GM18526 (cell line): ENCODE results near the gene ADM5.

ENCODE experiments used
- POLR2A ChIP-seq: IDR thresholded peaks from 3 replicates; pipeline ENCODE4 v1.6.1; 2011; ENCODE audit not compliant: insufficient read length; ENCODE audit errors: extremely low read depth

Gene ADM5, protein sequence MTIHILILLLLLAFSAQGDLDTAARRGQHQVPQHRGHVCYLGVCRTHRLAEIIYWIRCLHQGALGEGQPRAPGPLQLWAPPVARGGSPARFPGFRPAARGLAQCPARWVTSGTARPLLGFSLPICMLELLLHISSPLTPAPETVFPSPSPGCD

DNA sequence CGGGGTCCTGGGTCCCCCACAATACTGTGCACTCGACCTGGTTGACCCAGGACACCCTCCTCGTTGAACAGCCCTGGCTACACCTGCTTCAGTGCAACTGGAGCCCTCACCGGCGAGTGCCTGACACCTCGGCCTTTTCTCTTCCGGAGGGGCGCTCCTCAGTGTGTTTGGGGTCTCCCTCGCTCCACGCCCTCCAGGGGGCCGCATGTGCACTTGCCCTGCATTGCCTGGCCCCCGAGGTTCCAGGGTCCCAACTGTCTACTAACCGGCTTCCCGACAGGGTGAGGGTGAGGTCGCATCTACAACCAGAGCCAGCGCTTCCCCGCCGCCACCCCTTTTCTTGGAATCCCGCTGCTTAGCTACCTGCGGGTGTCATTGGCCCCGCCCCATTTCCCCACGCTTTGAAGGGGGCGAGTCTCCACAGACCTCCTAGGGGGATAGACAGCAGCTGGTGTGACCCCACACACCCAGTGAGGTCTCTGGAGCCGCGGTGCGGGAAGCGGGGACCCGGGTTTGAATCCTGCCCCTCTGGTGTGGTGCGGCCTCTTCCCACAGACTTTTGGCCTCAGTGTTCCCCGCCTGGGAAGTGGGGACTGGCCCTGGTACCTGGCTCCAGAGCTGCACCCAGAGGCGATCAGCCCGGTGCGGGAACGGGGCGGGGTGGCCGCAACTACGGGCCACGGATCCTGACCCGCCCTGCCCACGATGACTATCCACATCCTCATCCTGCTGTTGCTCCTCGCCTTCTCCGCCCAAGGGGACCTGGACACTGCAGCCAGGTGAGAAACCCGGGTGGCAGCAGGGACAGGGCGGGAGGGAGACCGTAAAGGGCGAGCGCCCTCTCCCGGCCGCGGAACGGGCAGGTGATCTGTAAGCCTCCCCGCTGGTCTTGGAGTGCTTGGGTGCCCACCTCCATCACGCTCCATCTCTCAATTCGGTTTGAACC is at the start of gene ADM5:
Gene ADM5 (plus strand): TSS at position 462 of the 946 bp plus-strand sequence. CDS start 244 bp downstream, at position 706.
- TF ChIP-seq POLR2A, result no peak

DNA sequence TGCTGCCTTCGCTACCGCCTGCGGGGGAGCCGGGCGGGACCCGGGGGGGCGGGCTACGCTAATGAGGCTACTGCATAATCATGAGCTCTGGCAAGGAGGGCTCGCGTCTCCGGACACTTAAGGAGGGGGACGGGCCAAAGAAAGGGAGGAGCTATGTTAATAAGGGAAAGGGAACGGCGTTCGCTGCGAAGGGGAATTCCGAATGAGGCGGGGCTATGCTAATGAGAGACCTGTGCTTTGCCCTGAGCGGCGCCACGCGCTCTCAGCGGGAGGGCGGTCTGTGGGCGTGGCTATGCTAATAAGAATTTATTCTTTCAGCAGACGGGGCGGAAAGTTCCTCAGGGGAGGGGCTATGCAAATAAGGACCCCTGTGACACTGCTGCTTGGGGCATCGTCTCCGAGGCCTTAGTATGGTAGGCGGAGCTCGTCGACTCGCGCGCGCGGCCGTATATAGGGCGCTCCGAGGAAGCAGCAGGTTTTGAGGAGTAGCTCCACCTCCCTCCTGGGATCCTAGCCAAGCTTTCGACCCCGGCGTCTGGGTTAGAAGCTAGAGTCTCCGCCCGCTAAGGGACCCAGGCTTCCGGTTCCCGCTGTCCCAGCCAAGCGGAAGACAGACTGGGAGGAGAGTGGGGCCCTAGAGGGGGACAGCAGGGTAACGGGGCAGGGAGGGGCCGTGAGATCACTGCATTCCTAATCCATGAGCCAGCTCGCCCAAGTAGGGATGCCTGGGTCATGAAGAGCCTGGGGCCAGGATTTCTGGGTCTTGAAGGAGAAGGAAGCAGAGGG is 49.1 kb upstream of the ADM5 start, which contains the start of gene RRAS:
Gene RRAS (minus strand): TSS at position 31 of the 786 bp plus-strand sequence. CDS start 45 bp downstream, outside the sequence.
- peak; percentile 84 for TF ChIP-seq POLR2A

DNA sequence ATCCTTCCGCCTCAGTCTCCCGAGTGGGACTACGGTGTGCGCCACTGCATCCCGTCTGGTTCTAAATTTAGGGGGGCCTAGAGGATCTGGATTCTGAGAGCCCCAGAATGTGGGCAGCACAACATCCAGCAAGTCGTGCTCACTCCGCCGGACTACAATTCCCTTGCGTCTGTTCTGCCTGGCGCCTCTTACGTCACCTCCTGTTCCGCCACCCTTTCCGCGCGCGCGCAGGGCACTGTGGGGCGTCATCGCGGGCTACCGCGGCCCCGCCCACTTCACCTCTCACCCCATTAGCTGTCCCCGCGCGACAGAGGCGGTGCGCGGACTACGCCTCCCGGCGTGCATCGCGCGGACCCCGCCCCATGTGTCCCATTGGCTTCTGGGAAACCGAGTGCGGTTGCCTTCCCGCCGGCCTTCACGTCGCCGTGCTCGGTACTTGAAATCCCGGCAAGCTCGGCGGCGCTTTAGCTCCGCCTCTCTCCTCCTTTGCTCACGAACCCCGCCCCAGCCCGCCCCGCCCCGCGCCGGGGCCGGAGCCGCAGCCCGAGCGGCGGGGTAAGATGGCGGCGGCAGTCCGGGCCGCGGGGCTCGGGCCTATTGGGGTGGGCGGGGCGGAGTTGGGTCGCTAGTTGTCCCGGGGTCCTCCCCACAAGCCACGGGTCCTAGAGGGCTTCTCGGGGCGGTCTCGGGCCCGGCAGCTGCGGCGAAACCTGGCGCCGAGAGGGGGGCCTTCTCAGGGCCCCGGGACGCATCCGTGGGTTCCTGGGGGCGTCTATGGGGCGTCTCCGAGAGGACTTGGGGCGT is 47.5 kb upstream of the ADM5 start, which contains the start of gene SCAF1:
Gene SCAF1 (plus strand): TSS at position 522 of the 804 bp plus-strand sequence. CDS start 2,818 bp downstream, outside the sequence.
- peak; percentile 42 for TF ChIP-seq POLR2A

DNA sequence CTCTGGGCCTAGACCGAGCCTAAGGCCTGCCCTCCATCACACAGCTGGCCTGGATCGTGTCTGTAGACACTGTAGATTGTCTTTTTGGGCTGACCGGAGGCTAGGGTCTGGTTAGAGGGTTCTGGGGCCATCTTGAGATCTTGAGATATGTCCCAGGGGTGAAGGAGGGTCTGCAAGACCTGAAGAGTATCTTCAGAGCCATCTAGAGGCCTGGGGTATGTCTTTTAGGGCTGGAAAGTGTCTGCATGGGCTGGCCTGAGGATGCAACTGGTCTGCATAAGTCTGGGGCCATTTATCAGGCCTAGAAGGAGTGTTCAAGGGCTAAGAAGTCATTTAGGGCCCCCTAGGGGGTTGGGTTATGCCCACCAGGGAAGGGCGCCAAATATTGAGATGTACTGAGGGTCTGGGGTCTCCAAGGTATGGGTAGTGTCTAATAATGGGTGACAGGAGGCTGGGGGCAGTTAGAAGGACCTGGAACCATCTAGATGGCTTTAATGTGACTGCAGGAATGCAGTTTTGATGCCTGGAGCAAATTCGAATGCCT is 46.8 kb upstream of the ADM5 start:
- TF ChIP-seq POLR2A, result no peak

DNA sequence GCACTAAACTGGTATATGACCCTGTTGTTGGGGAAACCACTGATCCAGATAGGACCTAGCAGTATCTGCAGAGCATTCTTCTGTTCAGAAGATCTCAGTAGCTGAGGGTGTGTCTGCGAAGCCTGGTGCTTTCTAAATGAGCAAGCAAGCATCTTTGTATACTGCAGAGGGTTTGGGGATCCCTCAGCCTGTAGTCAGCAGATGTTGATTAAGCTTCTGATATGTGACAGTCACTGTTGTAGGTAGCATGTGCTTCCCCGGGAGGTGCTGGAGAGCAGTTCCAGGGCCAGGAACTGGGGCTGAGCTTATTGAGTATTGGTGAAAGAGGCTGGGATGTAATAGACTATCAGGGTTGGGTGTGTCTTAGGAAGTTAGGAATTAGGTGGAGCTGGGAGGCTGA is 45.9 kb upstream of the ADM5 start:
- no peak for TF ChIP-seq POLR2A

DNA sequence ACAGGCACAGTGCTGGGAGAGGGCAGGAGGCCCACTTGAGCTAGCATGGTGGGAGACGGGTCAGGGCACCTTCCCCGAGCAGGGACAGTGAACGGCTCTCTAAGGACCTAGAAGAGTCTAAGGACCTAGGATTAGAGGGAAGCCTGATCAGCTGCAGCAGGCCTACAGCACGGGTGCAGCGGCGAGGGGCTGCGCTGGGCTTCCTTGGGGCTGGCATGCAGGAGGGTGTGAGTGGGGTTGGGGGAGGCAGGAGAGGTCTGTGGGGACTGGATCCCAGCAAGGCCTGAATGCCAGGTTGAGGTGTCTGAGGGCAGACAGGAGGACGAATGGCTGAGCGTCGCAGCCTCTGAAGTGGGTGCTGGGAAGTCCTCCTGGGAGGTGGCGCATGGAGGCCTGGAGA is 43.8 kb upstream of the ADM5 start:
- no peak for TF ChIP-seq POLR2A

DNA sequence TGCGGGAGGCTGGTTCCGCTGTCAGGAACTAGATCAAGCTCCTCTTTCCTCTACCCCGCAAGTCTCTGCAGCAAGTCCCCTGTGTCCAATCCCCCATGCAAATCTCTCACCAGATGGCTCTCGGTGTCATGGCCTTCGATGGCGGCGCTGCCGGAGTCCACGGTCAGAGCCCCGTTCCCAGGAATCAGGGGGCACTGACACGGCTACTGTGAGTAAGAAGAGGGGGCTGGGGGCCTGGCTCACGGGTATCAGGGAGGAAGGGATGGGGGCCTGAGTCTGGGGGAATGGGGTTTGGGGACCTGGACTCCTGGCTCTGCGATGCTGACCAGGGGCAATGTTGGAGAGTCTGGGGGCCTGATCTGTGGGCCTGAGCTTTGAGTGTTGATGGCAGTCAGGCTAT is 43.4 kb upstream of the ADM5 start:
- no peak for TF ChIP-seq POLR2A

DNA sequence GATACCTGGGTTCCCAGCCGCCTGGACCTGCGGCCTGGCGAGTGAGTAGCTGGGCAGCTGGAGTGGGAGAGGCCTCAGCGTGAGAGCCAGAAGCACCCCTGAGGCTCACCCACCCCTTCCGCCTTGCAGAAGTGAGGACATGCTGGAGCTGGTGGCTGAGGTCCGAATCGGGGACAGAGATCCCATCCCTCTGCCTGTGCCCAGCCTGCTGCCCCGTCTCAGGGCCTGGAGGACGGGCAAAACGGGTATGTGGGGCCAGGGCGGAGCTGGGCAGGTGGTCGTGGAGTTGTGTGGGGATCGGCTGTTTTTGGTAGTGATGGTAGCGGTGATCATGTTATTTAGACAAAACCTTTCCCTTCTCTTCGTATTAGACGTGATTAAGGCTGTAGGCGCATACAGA is 42.8 kb upstream of the ADM5 start:
- no peak for TF ChIP-seq POLR2A

DNA sequence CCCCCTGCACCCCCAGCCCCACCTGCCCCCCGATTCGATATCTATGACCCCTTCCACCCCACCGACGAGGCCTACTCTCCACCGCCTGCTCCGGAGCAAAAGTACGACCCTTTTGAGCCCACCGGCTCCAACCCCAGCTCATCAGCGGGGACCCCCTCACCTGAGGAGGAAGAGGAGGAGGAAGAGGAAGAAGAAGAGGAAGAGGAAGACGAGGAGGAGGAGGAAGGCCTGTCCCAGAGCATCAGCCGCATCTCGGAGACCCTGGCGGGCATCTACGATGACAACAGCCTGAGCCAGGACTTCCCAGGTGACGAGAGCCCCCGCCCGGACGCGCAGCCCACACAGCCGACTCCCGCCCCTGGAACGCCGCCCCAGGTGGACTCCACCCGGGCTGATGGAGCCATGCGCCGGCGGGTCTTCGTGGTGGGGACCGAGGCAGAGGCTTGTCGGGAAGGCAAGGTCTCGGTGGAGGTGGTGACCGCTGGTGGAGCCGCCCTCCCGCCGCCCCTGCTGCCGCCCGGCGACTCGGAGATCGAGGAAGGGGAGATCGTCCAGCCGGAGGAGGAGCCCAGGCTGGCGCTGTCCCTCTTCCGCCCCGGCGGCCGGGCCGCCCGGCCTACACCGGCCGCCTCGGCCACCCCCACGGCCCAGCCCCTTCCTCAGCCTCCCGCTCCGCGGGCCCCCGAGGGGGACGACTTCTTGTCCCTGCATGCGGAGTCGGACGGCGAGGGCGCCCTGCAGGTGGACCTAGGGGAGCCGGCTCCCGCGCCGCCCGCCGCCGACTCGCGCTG is 38.2 kb upstream of the ADM5 start:
- TF ChIP-seq POLR2A, result no peak

DNA sequence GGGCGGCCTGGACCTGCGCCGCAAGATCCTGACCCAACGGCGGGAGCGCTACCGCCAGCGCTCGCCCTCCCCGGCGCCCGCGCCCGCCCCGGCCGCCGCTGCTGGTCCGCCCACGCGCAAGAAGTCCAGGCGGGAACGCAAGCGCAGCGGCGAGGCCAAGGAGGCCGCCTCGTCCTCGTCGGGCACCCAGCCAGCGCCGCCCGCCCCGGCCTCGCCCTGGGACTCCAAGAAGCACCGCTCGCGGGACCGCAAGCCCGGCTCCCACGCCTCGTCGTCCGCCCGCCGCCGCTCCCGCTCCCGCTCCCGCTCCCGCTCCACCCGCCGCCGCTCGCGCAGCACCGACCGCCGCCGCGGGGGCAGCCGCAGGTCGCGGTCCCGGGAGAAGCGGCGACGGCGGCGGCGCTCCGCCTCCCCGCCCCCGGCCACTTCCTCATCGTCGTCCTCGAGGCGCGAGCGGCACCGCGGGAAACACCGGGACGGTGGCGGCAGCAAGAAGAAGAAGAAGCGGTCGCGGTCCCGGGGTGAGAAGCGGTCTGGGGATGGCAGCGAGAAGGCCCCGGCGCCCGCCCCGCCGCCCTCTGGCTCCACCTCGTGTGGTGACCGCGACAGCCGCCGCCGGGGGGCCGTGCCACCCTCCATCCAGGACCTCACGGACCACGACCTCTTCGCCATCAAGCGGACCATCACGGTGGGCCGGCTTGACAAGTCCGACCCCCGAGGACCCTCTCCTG is 37.4 kb upstream of the ADM5 start:
- no peak for TF ChIP-seq POLR2A

DNA sequence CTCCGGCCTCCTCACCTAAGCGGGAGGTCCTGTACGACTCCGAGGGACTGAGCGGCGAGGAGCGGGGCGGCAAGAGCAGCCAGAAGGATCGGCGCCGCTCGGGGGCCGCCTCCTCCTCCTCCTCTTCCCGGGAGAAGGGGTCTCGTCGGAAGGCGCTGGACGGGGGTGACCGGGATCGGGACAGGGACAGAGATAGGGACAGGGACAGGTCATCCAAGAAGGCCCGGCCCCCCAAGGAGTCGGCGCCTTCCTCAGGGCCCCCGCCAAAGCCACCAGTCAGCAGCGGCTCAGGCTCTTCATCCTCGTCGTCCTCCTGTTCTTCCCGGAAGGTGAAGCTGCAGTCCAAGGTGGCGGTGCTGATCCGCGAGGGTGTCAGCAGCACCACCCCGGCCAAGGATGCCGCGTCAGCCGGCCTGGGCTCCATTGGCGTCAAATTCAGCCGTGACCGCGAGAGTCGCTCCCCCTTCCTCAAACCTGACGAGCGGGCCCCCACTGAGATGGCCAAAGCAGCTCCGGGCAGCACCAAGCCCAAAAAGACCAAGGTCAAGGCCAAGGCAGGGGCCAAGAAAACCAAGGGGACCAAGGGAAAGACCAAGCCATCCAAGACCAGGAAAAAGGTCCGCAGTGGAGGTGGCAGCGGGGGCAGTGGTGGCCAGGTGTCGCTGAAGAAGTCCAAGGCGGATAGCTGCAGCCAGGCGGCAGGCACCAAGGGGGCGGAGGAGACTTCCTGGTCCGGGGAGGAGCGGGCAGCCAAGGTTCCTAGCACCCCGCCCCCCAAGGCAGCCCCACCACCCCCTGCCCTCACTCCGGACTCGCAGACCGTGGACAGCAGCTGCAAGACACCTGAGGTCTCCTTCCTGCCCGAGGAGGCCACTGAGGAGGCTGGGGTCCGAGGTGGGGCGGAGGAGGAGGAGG is 36.6 kb upstream of the ADM5 start:
- no peak for TF ChIP-seq POLR2A

DNA sequence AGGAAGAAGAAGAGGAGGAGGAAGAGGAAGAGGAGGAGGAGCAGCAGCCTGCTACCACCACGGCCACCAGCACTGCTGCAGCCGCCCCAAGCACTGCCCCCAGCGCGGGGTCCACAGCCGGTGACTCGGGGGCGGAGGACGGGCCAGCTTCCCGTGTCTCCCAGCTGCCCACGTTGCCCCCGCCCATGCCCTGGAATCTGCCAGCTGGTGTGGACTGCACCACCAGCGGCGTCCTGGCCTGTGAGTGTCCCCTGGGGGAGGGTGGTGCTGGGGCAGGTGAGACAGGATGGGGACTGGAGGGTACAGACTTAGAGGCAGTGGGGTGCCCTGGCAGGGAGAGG is 36.0 kb upstream of the ADM5 start:
- TF ChIP-seq POLR2A, result no peak

DNA sequence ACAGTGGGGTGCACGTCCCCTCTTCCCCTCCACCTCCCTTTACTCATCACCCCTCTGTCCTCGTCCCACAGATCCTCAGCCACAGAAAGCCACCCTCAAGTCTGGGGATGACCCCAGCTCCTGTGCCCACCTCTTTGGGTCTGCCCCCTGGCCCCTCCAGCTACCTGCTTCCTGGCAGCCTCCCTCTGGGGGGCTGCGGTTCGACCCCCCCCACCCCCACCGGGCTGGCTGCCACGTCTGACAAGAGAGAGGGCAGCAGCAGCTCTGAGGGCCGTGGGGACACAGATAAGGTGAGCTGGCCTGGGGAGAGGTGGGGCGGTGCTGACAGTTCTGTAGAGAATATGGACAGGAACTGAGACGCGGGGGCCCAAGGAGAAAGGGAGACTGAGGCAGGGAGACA is 34.8 kb upstream of the ADM5 start:
- no peak for TF ChIP-seq POLR2A
